Measurements from ENCODE around the gene F10. TPM values are rescaled to one million over a fixed set of nuclear protein-coding genes. Genes with fewer than 3 reads are reported as not detected.
"Not testable (repeated sequence)": the region's sequence is repeated elsewhere in the genome, so short reads cannot be mapped to it uniquely, and the experiment has no call there.

The F10 gene
- total RNA-seq, 2 experiments from 2014 or later, result not detected

- CTCF ChIA-PET (ENCODE audit: unreplicated experiment), result no interaction called here
These were observed 15.8 kb upstream of the F10 start for GRCh38 chr13:113106711-113107351.

GRCh38 chr13:113108521-113108920 is 14.1 kb upstream of the F10 start:
- H3K4me3 ChIP-seq (ENCODE audit: low read depth, low read length, poor library complexity, severe bottlenecking), result not testable (repeated sequence)

More at GRCh38 chr13:113106711-113107351, 15.8 kb upstream of the F10 start:
- Histone ChIP-seq H2AFZ (ENCODE audit: low read length) (no peak overlapping the region), H3K4me2 (ENCODE audit: low read length) (no peak overlapping the region), H3K27ac (ENCODE audit: low read depth, low read length, poor library complexity, severe bottlenecking) (no peak overlapping the region), H4K20me1 (ENCODE audit: insufficient read depth, low read length) (no peaks in the 10 kb centered on the region), H3K9me2 (ENCODE audit: insufficient read depth, low read length) (no peaks in the 10 kb centered on the region), H3K9me3 (ENCODE audit: low read length) (no peaks in the 10 kb centered on the region), H3K36me3 (ENCODE audit: insufficient read depth, low read length) (no peaks in the 10 kb centered on the region), H3K79me2 (ENCODE audit: insufficient read depth, low read depth, low read length) (no peaks in the 10 kb centered on the region), H3K4me3 (ENCODE audit: low read depth, low read length, poor library complexity, severe bottlenecking) (no peak overlapping the region), H3K4me1 (ENCODE audit: insufficient read depth, low read length, poor library complexity, severe bottlenecking) (no peaks in the 10 kb centered on the region)
- TF ChIP-seq EZH2phosphoT487 (IDR thresholded peaks at IDR 0.05; ENCODE audit: borderline replicate concordance, low read depth, low read length) (no peak), CTCF (conservative IDR thresholded peaks at IDR 0.05; ENCODE audit: low read length) (no peak)
- no TSS peak for BruUV-seq (replicated peaks)
- POLR2A ChIA-PET, result no interaction called here
- intact Hi-C loops (cut with micrococcal nuclease; ENCODE audit: unreplicated experiment), result no loop called here
- DNase-seq (ENCODE audit: low spot score), result no peak

GRCh38 chr13:113109151-113110047 is 13.2 kb upstream of the F10 start:
- H3K4me3 ChIP-seq (ENCODE audit: low read depth, low read length, poor library complexity, severe bottlenecking), result no peak overlapping the region

More at GRCh38 chr13:113108521-113108920, 14.1 kb upstream of the F10 start:
- H3K4me2 ChIP-seq (ENCODE audit: low read length); H3K36me3 ChIP-seq (ENCODE audit: insufficient read depth, low read length); H3K4me1 ChIP-seq (ENCODE audit: insufficient read depth, low read length, poor library complexity, severe bottlenecking); POLR2A ChIA-PET; intact Hi-C loops (cut with micrococcal nuclease; ENCODE audit: unreplicated experiment); H4K20me1 ChIP-seq (ENCODE audit: insufficient read depth, low read length); BruUV-seq (replicated peaks); H3K79me2 ChIP-seq (ENCODE audit: insufficient read depth, low read depth, low read length); H3K9me3 ChIP-seq (ENCODE audit: low read length); H3K9me2 ChIP-seq (ENCODE audit: insufficient read depth, low read length); DNase-seq (ENCODE audit: low spot score); CTCF ChIA-PET (ENCODE audit: unreplicated experiment); H2AFZ ChIP-seq (ENCODE audit: low read length); H3K27ac ChIP-seq (ENCODE audit: low read depth, low read length, poor library complexity, severe bottlenecking): not testable (repeated sequence)

More at GRCh38 chr13:113109151-113110047, 13.2 kb upstream of the F10 start:
- no peak overlapping the region for H2AFZ ChIP-seq (ENCODE audit: low read length)
- ChIA-PET POLR2A (no interaction called here), CTCF (ENCODE audit: unreplicated experiment) (no interaction called here)
- intact Hi-C loops (cut with micrococcal nuclease; ENCODE audit: unreplicated experiment), result no loop called here
- no peak for TF ChIP-seq CTCF (conservative IDR thresholded peaks at IDR 0.05; ENCODE audit: low read length)
- no peak for TF ChIP-seq EZH2phosphoT487 (IDR thresholded peaks at IDR 0.05; ENCODE audit: borderline replicate concordance, low read depth, low read length)
- no peak overlapping the region for H3K4me2 ChIP-seq (ENCODE audit: low read length)
- no peaks in the 10 kb centered on the region for H3K9me2 ChIP-seq (ENCODE audit: insufficient read depth, low read length)
- H4K20me1 ChIP-seq (ENCODE audit: insufficient read depth, low read length), result no peaks in the 10 kb centered on the region
- H3K79me2 ChIP-seq (ENCODE audit: insufficient read depth, low read depth, low read length), result no peaks in the 10 kb centered on the region
- H3K27ac ChIP-seq (ENCODE audit: low read depth, low read length, poor library complexity, severe bottlenecking), result no peak overlapping the region
- H3K36me3 ChIP-seq (ENCODE audit: insufficient read depth, low read length), result no peaks in the 10 kb centered on the region
- H3K9me3 ChIP-seq (ENCODE audit: low read length), result no peaks in the 10 kb centered on the region
- no peaks in the 10 kb centered on the region for H3K4me1 ChIP-seq (ENCODE audit: insufficient read depth, low read length, poor library complexity, severe bottlenecking)
- no TSS peak for BruUV-seq (replicated peaks)
- DNase-seq (ENCODE audit: low spot score), result no peak

Data from OCI-LY7 (cell line).